ENCODE data around the gene GLP1R. TPM values are rescaled to one million over a fixed set of nuclear protein-coding genes. Genes with fewer than 3 reads are reported as not detected.

GLP1R gene
- total and polyA plus RNA-seq, 3 donors from 2014 or later: 0.09 to 0.55 (median 0.31) TPM

GRCh38 chr6:39107034-39107433, 58.5 kb downstream of the GLP1R start:
- Histone ChIP-seq H3K36me3 (ENCODE audit: low read depth, missing control alignments) (no peaks in the 10 kb centered on the region), H3K9me3 (no peaks in the 10 kb centered on the region), H3K27me3 (no peaks in the 10 kb centered on the region), H3K27ac (no peak overlapping the region), H3K4me1 (no peaks in the 10 kb centered on the region), H3K4me3 (no peak overlapping the region)
- intact Hi-C loops (cut with DNase I; ENCODE audit: low total_unique reads): no loop called here
- TF ChIP-seq CTCF (IDR thresholded peaks at IDR 0.05) (no peak), POLR2A (IDR thresholded peaks at IDR 0.05) (no peak)
- 58 to 73% methylated on average over 4 of the region's 4 CpGs for WGBS, 2 donors
- DNase-seq: no peak

GRCh38 chr6:39107641-39108040, 59.1 kb downstream of the GLP1R start:
- no peak for DNase-seq
- WGBS, 2 donors: 44 to 73% methylated on average over 2 of the region's 2 CpGs
- Histone ChIP-seq H3K36me3 (ENCODE audit: low read depth, missing control alignments) (no peaks in the 10 kb centered on the region), H3K4me1 (no peaks in the 10 kb centered on the region), H3K9me3 (no peaks in the 10 kb centered on the region), H3K27me3 (no peaks in the 10 kb centered on the region), H3K4me3 (no peak overlapping the region), H3K27ac (no peak overlapping the region)
- no peak for TF ChIP-seq POLR2A (IDR thresholded peaks at IDR 0.05)
- no peak for TF ChIP-seq CTCF (IDR thresholded peaks at IDR 0.05)
- intact Hi-C loops (cut with DNase I; ENCODE audit: low total_unique reads): no loop called here

- no peak for DNase-seq
- WGBS, 2 donors: 89 to 91% methylated on average over 7 of the region's 7 CpGs
- Histone ChIP-seq H3K9me3 (no peaks in the 10 kb centered on the region), H3K4me1 (no peaks in the 10 kb centered on the region), H3K27me3 (no peaks in the 10 kb centered on the region), H3K36me3 (ENCODE audit: low read depth, missing control alignments) (no peaks in the 10 kb centered on the region), H3K27ac (no peak overlapping the region), H3K4me3 (no peak overlapping the region)
- TF ChIP-seq CTCF (IDR thresholded peaks at IDR 0.05) (no peak), POLR2A (IDR thresholded peaks at IDR 0.05) (no peak)
- intact Hi-C loops (cut with DNase I; ENCODE audit: low total_unique reads): no loop called here
These were observed 59.7 kb downstream of the GLP1R start for GRCh38 chr6:39108041-39108839.

GRCh38 chr6:39111280-39111679, 62.7 kb downstream of the GLP1R start:
- H3K4me1 ChIP-seq: no peaks in the 10 kb centered on the region
- 70 to 89% methylated on average over 5 of the region's 5 CpGs for WGBS, 2 donors
- no peak overlapping the region for H3K4me3 ChIP-seq
- H3K27me3 ChIP-seq: no peaks in the 10 kb centered on the region
- H3K9me3 ChIP-seq: no peaks in the 10 kb centered on the region
- TF ChIP-seq POLR2A (IDR thresholded peaks at IDR 0.05) (no peak), CTCF (IDR thresholded peaks at IDR 0.05) (no peak)
- H3K36me3 ChIP-seq (ENCODE audit: low read depth, missing control alignments): no peaks in the 10 kb centered on the region
- intact Hi-C loops (cut with DNase I; ENCODE audit: low total_unique reads): no loop called here
- no peak for DNase-seq
- no peak overlapping the region for H3K27ac ChIP-seq

- 54 to 89% methylated on average over 1 of the region's 1 CpG for WGBS, 2 donors
- no peak overlapping the region for H3K27ac ChIP-seq
- no peak for TF ChIP-seq POLR2A (IDR thresholded peaks at IDR 0.05)
- H3K36me3 ChIP-seq (ENCODE audit: low read depth, missing control alignments): no peaks in the 10 kb centered on the region
- intact Hi-C loops (cut with DNase I; ENCODE audit: low total_unique reads): no loop called here
- no peaks in the 10 kb centered on the region for H3K27me3 ChIP-seq
- H3K4me3 ChIP-seq: peak overlapping the region in 1 of 2 donors; percentile 83
- no peaks in the 10 kb centered on the region for H3K4me1 ChIP-seq
- DNase-seq: no peak
- H3K9me3 ChIP-seq: no peaks in the 10 kb centered on the region
These were observed 65.2 kb downstream of the GLP1R start for GRCh38 chr6:39113788-39114187.
